IPS-11a (cell line): Measurements from ENCODE around the gene OR8G5.
"Not testable (repeated sequence)": the region's sequence is repeated elsewhere in the genome, so short reads cannot be mapped to it uniquely, and the experiment has no call there.

Experiments
- H3K4me3 ChIP-seq: one replicate; pipeline ENCODE4 v1.5.1; 2013; ENCODE audit warnings: low read depth, low read length, control low read depth

The OR8G5 gene, protein sequence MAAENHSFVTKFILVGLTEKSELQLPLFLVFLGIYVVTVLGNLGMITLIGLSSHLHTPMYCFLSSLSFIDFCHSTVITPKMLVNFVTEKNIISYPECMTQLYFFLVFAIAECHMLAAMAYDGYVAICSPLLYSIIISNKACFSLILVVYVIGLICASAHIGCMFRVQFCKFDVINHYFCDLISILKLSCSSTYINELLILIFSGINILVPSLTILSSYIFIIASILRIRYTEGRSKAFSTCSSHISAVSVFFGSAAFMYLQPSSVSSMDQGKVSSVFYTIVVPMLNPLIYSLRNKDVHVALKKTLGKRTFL

DNA sequence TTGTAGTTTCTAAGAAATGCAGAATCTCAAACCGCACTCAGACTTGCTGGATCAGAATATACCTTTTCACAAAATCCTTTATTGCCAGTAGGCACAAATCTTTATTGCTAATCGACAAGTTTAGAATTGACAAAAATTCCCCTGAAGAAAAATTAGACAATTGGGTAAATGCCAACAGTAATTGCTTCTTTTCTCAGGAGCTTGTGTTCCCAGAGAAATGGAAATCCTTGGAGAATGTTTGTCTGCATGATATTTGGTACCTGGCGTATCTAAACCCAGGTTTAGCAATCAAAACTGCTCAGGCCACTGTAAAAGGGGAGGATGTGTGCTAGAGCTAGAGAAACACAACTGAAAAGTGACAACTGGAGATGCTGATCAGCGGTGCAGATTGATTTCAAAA, at the start of gene OR8G5:
Gene OR8G5 (plus strand): TSS at position 301 of the 400 bp plus-strand sequence. CDS start 8,556 bp downstream, outside the sequence.
- H3K4me3 ChIP-seq = no peak within 1 kb of the TSS

DNA sequence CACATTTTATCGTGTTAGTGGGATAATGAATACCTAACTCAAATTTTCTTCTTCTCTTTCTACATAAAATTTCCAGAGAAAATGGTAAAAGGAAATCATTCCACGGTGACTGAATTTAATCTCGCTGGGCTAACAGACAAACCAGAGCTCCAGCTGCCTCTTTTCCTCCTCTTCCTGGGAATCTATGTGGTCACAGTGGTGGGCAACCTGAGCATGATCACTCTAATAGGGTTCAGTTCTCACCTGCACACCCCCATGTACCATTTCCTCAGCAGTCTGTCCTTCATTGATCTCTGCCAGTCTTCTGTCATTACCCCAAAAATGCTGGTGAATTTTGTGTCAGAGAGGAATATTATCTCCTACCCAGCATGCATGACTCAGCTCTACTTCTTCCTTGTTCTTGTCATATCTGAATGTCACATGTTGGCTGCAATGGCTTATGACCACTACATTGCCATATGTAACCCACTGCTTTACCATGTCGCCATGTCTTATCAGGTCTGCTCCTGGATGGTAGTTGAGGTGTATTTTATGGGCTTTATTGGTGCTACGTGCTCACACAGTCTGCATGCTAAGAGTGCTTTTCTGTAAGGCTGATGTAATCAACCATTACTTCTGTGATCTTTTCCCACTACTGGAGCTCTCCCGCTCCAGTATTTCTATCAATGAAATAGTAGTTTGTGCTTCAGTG, 48.9 kb upstream of the OR8G5 start:
- no peak overlapping the region for H3K4me3 ChIP-seq

DNA sequence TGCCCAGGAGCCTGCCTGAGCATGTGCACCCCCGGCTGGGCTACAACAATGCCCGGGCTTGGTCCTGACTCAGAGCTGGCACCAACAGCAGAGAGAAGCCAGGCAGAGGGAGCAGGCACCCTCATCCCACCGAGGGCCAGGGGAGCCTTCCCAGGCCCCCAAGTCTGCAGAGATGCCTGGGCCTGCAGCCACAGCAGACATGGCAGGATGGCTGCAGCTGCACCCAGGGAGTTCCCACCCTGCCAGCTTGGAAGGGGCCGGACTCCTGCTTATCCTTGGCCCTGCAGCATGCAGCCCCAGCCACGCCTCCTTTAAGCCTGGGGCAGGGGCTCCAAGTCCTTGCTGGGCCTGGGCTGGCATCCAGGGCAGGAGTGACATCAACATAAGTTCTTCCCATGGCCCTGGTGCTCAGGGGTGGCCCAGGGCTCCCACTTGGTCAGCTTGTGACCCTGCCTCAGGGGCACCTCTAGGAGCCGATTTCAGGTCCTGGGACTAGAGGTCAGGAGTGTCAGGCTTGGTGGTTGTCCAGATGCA, 46.3 kb upstream of the OR8G5 start:
- H3K4me3 ChIP-seq = no peak overlapping the region

DNA sequence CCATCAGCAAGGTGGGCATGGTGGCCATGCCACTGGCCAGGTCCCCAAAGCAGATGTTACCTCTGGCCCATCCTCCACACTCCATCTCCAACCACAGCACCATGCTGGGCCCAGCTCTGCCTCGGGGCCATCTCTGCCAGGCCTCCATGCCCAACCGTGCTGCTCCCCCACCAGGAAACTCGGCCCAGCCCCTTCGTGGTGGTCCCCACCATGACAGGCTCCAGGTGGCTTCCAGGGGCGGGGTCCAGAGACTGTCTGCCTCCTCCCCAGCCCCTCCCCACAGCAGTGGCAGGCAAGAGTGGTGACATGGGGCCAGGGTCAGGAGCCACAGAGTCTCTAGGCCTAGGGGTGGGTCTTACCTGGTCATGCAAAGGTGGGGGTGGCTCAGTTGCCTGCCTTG, 45.8 kb upstream of the OR8G5 start:
- H3K4me3 ChIP-seq = no peak overlapping the region

DNA sequence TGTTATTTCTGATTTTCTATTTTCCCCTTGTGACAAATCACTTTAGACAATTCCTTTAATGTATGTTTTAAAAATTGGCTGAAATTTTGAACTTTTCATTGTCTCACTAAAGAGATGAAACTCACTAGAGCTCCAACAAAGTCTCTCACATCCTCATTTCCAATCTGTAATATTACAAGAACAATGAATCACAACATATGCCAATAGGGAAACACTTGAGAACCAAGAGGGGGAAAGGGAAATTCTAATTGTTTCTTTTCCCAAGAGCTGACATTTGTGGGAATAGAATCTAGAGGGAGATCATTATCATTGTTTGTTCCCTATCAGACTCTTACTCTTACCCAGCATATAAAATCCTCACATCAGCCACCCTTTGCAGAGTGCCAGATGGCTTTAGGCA, 44.9 kb upstream of the OR8G5 start:
- no peak overlapping the region for H3K4me3 ChIP-seq

DNA sequence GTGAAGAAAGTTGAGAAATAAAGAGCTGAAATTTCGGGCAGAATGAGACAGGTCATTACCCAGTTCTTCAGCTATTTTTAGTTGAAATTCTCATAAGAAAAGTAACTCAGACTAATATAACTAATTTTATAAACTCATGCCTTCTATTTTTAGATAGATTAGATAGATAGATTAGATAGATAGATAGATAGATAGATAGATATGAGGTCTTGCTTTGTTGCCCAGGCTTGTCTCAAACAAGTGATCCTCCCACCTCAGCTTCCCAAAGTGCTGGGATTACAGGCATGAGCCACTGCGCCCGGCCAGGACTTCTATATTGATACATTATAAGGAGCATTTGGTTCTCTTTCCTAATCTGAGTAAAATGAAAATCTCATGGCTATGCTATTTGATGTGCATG, 42.1 kb upstream of the OR8G5 start:
- H3K4me3 ChIP-seq = no peak overlapping the region

DNA sequence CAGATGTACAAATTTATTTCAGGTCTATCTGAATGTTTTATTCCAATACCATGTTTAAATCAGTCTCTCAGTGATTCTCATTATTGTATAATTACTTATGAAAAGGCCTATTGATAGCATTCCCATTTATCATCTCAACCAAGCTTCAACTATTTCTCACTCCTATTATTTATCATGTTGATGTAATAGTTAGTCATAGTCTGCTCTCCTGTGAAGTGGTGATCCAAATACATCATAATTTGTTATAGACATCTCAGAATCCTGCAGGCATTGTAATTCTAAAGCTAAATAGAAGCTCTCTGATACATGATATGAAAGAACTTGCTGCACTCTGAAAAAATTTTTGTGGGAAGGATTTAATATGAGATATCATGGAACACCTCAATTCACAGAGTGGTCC, 37.0 kb upstream of the OR8G5 start:
- no peak overlapping the region for H3K4me3 ChIP-seq

DNA sequence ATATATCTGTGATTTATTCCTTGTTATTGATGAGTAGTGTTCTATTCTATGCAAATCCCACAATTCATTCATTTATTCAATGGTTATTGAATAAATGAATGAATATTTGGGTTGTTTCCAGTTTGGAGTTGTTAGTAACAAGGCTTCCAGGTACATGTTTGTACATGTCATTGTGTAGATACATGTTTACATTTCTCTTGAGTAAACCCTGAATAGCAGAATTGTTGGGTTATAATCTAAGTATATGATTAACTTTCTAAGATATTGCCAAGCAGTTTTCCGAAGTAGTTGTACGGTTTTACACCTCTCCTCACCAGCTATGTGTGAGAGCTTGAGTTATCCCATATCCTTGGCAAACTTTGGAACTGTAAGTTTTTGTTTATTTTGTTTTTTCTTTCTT, 33.8 kb upstream of the OR8G5 start:
- no peak overlapping the region for H3K4me3 ChIP-seq

DNA sequence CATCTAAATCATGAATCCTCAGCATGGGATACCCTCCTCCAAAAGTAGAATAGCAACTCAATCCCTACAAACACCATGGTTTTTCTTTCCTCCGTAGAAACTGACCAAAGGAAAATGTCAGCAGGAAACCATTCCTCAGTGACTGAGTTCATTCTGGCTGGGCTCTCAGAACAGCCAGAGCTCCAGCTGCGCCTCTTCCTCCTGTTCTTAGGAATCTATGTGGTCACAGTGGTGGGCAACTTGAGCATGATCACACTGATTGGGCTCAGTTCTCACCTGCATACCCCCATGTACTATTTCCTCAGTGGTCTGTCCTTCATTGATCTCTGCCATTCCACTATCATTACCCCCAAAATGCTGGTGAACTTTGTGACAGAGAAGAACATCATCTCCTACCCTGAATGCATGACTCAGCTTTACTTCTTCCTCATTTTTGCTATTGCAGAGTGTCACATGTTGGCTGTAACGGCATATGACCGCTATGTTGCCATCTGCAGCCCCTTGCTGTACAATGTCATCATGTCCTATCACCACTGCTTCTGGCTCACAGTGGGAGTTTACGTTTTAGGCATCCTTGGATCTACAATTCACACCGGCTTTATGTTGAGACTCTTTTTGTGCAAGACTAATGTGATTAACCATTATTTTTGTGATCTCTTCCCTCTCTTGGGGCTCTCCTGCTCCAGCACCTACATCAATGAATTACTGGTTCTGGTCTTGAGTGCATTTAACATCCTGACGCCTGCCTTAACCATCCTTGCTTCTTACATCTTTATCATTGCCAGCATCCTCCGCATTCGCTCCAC, 31.4 kb upstream of the OR8G5 start:
- H3K4me3 ChIP-seq = not testable (repeated sequence)

DNA sequence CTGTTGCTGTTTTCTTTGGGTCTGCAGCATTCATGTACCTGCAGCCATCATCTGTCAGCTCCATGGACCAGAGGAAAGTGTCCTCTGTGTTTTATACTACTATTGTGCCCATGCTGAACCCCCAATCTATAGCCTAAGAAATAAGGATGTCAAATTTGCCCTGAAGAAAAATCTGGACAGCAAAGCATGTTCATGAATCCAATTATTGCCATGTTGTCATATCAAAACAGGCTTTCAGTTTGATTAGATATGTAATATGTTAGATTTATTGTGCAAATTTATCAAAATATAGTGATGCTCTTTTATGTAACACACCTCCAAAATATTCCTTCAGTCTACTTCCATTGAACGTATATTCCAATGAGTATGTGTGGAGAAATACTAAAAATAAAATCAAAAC, 30.7 kb upstream of the OR8G5 start:
- no peak overlapping the region for H3K4me3 ChIP-seq

DNA sequence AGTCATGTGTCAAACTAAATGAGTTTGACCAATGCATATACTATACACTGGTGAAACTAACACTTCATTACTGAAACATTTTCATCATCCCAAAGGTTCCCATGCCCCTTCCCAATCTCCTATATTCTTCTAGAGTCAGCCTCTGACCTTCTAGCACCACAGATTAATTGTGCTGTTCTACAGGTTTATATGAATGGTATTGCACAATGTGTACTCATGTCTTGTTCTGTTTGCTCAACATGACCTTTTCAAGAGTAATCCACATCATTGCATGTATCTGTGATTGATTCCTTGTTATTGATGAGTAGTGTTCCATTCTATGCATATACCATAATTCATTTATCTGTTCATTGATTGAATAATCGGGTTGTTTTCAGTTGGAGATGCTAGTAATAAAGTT, 22.8 kb upstream of the OR8G5 start:
- H3K4me3 ChIP-seq = no peak overlapping the region

DNA sequence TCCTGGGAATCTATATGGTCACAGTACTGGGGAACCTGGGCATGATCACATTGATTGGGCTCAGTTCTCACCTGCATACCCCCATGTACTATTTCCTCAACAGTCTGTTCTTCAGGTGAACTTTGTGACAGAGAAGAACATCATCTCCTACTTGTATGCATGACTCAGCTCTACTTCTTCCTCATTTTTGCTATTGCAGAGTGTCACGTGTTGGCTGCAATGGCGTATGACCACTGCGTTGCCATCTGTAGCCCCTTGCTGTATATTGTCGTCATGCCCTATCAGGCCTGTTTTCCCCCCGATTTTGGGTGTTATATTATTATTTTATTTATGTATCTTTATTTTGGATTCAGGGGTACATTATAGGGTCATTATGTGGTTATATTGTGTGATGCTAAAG, 17.7 kb upstream of the OR8G5 start:
- no peak overlapping the region for H3K4me3 ChIP-seq

DNA sequence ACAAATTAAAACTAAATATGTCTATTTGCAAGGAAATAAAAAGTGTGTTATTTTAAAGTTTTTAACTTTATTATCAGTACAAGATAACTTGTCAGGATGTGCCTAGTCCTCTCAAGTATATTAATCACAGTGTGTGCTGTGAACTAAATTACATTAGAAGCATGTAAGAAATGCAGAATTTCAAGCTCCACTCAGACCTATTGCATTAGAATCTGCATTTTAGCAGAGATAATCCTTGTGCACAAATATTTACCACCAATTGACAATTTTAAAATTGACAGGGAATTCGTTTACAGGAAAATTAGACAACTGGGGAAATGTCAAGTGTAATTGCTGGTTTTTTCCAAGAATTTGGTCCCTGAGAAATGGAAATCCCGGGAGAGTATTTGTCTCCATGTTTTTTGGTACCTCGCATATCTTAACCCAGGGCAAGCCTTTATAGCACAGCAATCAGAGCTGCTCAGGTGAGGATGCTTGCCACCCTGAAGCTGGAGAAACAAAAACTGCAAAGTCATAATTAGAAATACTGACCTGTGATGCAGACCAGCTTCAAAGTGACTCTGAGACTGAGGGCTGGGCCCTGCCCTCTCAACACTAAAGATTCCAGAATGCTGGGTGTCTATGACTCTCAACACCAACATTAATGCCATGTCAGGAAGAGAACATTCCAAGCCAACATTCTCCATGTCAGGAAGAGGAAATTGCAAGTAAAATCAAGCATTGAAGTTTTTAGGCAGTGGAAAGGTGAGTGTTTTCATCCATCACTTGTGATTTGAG, 15.4 kb upstream of the OR8G5 start, which contains the start of gene OR8G1:
Gene OR8G1 (plus strand): TSS at position 475 of the 777 bp plus-strand sequence. CDS start 8,581 bp downstream, outside the sequence.
- H3K4me3 ChIP-seq = no peak within 1 kb of the TSS

DNA sequence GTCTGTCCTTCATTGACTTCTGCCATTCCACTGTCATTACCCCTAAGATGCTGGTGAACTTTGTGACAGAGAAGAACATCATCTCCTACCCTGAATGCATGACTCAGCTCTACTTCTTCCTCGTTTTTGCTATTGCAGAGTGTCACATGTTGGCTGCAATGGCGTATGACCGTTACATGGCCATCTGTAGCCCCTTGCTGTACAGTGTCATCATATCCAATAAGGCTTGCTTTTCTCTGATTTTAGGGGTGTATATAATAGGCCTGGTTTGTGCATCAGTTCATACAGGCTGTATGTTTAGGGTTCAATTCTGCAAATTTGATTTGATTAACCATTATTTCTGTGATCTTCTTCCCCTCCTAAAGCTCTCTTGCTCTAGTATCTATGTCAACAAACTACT, 6.3 kb upstream of the OR8G5 start:
- not testable (repeated sequence) for H3K4me3 ChIP-seq

DNA sequence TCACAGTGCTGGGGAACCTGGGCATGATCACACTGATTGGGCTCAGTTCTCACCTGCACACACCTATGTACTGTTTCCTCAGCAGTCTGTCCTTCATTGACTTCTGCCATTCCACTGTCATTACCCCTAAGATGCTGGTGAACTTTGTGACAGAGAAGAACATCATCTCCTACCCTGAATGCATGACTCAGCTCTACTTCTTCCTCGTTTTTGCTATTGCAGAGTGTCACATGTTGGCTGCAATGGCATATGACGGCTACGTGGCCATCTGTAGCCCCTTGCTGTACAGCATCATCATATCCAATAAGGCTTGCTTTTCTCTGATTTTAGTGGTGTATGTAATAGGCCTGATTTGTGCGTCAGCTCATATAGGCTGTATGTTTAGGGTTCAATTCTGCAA, 8.9 kb downstream of the OR8G5 start:
- H3K4me3 ChIP-seq = not testable (repeated sequence)

DNA sequence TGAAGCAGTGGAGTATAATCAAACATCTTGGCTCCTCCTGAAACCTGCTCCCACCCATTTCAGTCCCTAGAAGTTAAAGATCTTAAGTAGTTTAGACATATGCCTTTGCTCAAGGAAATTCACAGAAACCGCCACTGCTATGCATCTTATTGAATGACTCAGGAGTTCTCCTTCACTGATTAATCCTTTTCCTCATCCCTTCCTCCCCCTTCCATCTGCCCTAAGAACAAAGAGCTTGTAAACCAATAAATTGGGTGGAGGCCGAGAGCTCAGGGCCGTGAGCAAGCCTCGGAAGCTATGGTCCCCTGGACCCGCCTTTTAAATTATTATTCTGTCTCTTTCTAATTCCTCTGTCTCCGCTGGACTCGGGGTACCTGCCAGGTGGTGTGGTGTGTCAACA, 14.7 kb downstream of the OR8G5 start:
- H3K4me3 ChIP-seq = not testable (repeated sequence)

DNA sequence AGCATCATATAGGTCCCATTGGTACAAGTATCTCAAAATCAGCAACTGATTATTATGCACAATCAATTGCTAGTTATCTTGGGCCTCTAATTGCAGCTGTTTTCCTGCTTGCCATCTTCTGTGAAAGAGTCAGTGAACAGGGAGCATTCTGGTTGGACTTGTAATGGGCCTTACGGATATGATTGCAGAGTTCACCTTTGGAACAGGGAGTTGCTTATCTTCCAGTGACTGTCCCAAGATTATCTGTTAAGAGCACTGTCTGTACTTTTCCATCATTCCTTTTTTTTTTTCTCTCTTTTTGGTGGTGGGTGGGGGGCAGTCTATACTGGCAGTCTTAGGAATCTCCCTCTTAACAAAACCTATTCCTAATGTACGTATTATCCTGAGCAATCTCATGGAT, 17.8 kb downstream of the OR8G5 start:
- no peak overlapping the region for H3K4me3 ChIP-seq

DNA sequence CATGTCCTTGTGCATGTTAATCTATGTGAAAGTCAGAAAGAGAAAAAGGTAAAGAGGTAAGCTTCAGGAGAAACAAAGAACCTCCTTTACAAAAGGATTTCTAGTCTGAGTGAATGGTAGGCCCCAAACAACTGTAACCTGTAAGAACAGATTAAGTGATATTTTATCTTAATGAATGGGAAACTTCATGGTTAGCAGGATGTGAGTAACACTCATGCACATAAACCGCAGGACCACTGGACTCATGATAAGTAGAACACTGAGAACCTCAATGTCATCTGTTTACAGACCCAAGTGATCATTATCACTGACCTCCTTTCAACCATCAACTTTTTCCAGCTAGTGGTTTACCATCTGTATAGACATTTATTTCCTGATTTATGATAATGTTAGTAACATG, 19.9 kb downstream of the OR8G5 start:
- H3K4me3 ChIP-seq = no peak overlapping the region

DNA sequence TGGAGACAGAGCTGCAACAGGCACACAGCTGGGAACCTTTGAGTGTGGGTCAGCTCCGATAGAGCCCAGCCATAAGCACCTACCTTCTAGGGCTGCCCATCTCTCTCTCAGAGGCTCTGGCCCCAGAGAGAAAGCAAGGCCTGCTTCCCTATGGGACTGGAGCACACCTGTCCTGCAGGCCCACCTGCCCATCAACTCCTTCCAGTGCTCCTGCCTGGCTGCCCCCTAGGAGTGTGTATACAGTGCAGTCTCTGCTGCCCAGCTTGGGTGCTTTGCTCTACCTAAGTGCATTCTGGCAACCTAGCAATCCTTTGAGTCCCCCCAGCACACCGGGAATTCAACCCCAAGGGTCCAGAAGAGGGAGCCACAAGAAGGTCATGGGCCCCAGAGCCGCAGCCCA, 21.0 kb downstream of the OR8G5 start:
- H3K4me3 ChIP-seq = no peak overlapping the region

DNA sequence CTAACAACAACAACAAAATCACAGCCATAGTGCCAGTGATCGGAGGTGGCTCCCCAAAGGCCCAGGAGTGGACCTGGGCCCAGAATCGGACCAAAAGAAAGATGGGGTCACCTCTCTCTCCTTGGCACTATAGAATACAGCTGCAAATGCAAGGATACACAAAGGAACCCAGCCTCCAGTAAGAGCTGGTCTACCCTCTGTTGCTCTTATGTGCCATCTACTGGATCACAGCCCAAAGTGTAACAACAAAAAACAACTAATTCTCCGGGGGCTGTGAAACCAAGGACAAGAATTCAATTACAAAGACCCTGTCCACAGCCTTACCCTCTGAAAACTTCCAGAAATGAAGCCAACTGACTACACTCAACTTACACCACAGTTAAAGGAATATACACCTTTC, 21.6 kb downstream of the OR8G5 start:
- H3K4me3 ChIP-seq = no peak overlapping the region

DNA sequence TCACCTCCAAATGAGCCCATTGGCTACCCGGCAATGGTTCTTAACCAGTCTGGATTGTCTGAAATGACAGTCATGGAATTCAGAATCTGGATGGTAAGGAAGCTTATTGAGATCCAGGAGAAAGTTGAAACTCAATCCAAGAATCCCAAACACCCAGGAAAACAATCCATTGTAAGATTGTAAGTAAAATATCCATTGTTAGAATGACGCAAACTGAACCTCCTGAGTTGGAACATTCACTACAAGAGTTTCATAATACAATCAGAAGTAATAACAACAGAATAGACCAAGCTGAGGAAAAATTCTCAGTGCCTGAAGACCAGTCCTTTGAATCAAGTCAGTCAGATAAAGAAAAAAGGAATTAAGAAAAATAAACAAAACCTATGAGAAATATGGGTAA, 22.1 kb downstream of the OR8G5 start:
- H3K4me3 ChIP-seq = no peak overlapping the region
